Left ventricle myocardium inferior (tissue), 1 donor: ENCODE data around the gene PHC3. TPM values are rescaled to one million over a fixed set of nuclear protein-coding genes. Genes with fewer than 3 reads are reported as not detected.

Experiments used
- DNase-seq: peaks from one replicate; pipeline ENCODE4 v3.0.0-alpha.2; 2020
- H3K27ac ChIP-seq: fragments of 200-600 bp; replicated peaks from 2 replicates; pipeline ENCODE4 v1.8.0; 2021
- H3K27me3 ChIP-seq: fragments of 200-600 bp; 2 replicates; pipeline ENCODE4 v1.8.0; 2021; ENCODE audit warnings: low read depth
- H3K36me3 ChIP-seq: fragments of 200-600 bp; 2 replicates; pipeline ENCODE4 v1.8.0; 2021
- H3K4me1 ChIP-seq: fragments of 200-600 bp; 2 replicates; pipeline ENCODE4 v1.8.0; 2021
- H3K4me3 ChIP-seq: fragments of 200-600 bp; 2 replicates; pipeline ENCODE4 v1.8.0; 2021; ENCODE audit warnings: mild to moderate bottlenecking, moderate library complexity
- H3K9me3 ChIP-seq: fragments of 200-600 bp; replicated peaks from 2 replicates; pipeline ENCODE4 v1.8.0; 2021
- intact Hi-C: fragments of 100-400 bp; cut with micrococcal nuclease; formaldehyde crosslinking; loops from one replicate; pipeline ENCODE4 v1.11.0; 2022
- total RNA-seq: library from RNA; stranded (reverse); fragmentation: NEBNext Ultra II Directional; extraction: Animal tissue kit (Norgen Biotek cat#: 25700); gene quantifications from one replicate; pipeline ENCODE4 v1.2.1, GENCODE V29; 2021
- TF ChIP-seq, protein P1 (sequence below): fragments of 200-600 bp; IDR thresholded peaks from 2 replicates; pipeline ENCODE4 v1.8.0; 2021; ENCODE audit warnings: antibody characterized with exemption, mild to moderate bottlenecking, borderline replicate concordance
- donor health status: DM: no; HTN: yes; CAD: no; lungs with severe emphysema.

Gene PHC3
- total RNA-seq, 1 donor from 2014 or later: 53.1 TPM

DNA sequence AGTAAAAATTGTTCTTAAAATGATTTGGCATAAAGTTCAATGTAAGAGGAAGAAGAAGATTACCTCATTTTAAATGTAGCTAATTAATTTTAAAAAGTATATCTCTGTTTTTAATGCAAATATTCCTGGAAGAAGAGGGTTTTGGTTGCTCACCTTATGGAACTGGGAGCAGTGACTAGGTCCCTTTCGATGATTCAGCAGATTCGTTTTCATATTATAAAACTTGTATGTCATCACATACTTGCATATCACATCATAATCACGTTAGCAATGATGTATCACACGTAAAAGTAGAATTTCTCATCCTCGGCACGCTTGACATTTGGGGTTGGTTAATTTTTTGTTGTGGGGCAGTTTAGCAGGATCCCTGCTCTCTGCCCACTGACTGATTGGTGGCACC is 96.1 kb downstream of the PHC3 start:
- no peak overlapping the region for H3K27ac ChIP-seq
- H3K4me1 ChIP-seq: no peaks in the 10 kb centered on the region
- peaks cover 51% of the 10 kb centered on the region for H3K36me3 ChIP-seq
- TF ChIP-seq, protein P1, sequence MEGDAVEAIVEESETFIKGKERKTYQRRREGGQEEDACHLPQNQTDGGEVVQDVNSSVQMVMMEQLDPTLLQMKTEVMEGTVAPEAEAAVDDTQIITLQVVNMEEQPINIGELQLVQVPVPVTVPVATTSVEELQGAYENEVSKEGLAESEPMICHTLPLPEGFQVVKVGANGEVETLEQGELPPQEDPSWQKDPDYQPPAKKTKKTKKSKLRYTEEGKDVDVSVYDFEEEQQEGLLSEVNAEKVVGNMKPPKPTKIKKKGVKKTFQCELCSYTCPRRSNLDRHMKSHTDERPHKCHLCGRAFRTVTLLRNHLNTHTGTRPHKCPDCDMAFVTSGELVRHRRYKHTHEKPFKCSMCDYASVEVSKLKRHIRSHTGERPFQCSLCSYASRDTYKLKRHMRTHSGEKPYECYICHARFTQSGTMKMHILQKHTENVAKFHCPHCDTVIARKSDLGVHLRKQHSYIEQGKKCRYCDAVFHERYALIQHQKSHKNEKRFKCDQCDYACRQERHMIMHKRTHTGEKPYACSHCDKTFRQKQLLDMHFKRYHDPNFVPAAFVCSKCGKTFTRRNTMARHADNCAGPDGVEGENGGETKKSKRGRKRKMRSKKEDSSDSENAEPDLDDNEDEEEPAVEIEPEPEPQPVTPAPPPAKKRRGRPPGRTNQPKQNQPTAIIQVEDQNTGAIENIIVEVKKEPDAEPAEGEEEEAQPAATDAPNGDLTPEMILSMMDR: no peak
- no peaks in the 10 kb centered on the region for H3K9me3 ChIP-seq
- intact Hi-C loops: no loop called here
- no peaks in the 10 kb centered on the region for H3K27me3 ChIP-seq
- H3K4me3 ChIP-seq: no peak overlapping the region
- DNase-seq: no peak

DNA sequence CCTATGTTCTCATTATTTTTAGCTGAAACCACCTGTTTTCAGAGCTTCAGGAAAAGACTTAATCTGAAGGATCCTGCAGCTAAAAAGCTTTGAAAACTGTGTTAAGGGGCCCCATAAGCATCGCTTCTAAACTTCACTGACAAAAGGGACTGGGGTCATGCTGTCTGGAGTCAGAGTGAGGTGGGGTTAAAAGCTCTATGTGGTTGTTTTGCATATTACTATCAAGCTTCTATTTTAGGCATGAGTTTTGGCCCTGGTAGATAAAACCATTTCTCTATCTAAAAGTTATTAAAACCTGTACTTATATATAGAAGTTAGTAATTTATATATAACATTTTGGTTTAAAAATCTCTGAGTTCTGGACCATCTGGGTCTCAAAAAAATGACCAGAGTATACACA is 98.2 kb downstream of the PHC3 start:
- no peak overlapping the region for H3K4me3 ChIP-seq
- H3K36me3 ChIP-seq: peaks cover 43% of the 10 kb centered on the region
- H3K27ac ChIP-seq: no peak overlapping the region
- no peaks in the 10 kb centered on the region for H3K4me1 ChIP-seq
- DNase-seq: no peak
- TF ChIP-seq, protein P1: no peak
- H3K27me3 ChIP-seq: no peaks in the 10 kb centered on the region
- H3K9me3 ChIP-seq: no peaks in the 10 kb centered on the region
- intact Hi-C loops: no loop called here

DNA sequence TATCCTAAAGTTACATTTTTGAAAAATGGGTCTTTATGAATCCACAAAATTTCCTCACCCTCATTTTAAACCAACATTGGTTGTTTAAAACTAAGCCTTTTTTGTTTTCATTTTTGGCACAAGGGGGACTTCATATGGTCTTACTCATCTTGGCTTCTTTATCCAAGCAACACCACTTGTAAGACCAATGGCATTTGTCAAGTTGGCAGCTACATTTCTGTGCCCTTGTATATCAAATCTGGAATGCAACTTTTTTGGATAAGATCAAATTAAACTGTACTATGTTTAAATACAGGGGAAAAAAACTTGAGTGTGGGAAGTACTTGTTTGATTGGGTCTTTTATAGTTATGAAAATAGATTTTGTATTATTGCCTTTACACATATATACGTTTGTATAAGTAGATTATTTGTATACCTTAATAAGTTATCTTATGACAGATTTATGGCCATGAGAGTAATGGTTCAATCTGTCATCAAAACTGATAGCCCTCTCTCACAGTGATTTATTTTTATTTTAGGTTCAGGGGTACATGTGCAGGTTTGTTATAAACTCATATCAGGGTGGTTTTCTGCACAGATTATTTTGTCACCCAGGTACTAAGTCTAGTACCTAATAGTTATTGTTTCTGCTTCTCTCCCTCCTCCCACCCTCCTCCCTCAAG is 100.3 kb downstream of the PHC3 start:
- TF ChIP-seq, protein P1: no peak
- no peak for DNase-seq
- intact Hi-C loops: no loop called here
- Histone ChIP-seq H3K4me3 (no peak overlapping the region), H3K27ac (no peak overlapping the region), H3K36me3 (peaks cover 30% of the 10 kb centered on the region), H3K9me3 (no peaks in the 10 kb centered on the region), H3K27me3 (no peaks in the 10 kb centered on the region), H3K4me1 (no peaks in the 10 kb centered on the region)

DNA sequence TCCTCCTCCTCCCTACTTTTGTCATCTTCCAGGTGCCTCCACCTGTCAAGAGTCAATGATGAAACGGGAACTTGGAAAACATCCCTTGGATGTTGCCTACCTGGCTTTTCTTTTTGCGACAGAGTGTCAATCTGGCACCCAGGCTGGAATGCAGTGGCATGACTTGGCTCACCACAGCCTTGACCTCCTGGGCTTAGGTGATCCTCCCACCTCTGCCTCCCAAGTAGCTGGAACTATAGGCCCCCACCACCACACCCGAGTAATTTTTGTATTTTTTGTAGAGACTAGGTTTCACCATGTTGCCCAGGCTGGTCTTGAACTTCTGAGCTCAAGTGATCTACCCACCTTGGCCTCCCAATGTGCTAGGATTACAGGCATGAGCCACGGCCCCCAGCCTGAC is 100.9 kb downstream of the PHC3 start:
- intact Hi-C loops: no loop called here
- H3K36me3 ChIP-seq: peaks cover 24% of the 10 kb centered on the region
- H3K4me3 ChIP-seq: no peak overlapping the region
- H3K27ac ChIP-seq: no peak overlapping the region
- H3K27me3 ChIP-seq: no peaks in the 10 kb centered on the region
- TF ChIP-seq, protein P1: no peak
- no peaks in the 10 kb centered on the region for H3K9me3 ChIP-seq
- no peaks in the 10 kb centered on the region for H3K4me1 ChIP-seq
- DNase-seq: no peak

DNA sequence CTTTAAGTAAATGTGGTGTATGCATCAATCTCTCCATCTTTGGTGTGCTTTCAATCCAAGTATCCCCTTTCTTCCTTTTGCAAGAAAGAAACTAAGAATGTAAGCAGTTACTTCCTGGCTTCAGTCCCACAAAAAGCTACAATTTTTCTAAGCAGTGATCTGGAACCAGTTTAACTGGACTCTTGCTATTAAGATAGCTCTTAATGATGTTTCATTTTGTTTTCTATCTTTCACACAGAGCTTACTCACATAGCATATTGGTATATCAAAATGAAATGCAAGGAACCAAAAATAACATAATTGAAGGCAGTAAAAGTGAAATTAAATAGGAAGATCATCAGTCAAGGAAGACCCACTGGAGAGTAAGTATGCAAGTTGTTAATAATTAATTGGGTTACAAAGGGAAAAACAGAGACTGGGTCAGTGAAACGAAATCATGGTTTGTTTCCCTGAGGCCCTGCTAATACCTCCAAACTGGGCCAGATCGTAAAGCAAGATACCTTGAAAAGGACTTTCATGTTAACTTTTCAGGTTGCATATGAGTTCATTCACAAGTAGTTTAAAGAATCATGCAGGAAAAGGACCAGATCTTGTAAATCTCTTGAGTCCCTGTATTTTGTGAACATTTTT is 101.9 kb downstream of the PHC3 start:
- DNase-seq: no peak
- TF ChIP-seq, protein P1: no peak
- intact Hi-C loops: no loop called here
- Histone ChIP-seq H3K9me3 (no peaks in the 10 kb centered on the region), H3K27me3 (no peaks in the 10 kb centered on the region), H3K4me3 (no peak overlapping the region), H3K4me1 (no peaks in the 10 kb centered on the region), H3K36me3 (peaks cover 15% of the 10 kb centered on the region), H3K27ac (no peak overlapping the region)
